ENCODE results near the gene AXIN1. TPM values are rescaled to one million over a fixed set of nuclear protein-coding genes. Genes with fewer than 3 reads are reported as not detected.
A peak's percentile ranks its signal among the peaks of the same experiment; 100 is the strongest.

Gene AXIN1
- total and polyA plus RNA-seq, 9 of the 15 experiments (the other 6 are each of a cell fraction or from before 2014, with no cell fraction given) = 0.42 to 58.0 (median 25.9) TPM

DNA sequence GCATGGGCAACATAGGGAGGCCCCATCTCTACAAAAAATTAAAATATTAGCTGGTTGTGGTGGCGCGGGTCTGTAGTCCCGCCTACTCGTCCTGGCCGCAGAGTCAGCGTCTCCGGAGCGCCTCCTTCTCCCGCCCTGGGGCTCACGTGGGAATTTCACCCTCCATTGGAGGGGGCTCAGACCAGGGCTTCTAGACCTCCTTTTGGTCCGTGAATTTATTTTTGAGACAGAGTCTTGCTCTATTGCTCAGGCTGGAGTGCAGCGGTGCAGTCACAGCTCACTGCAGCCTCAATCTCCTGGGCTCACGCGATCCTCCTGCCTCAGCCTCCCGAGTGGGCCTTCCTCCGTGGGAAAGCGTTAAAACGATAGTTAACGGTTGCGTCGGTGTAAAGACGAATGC, 44.1 kb upstream of the AXIN1 start (continued):
- peak; percentile 30 for TF ChIP-seq CHD1 (IDR thresholded peaks at IDR 0.05; ENCODE audit: low read length)
- TF ChIP-seq DNMT1 (IDR thresholded peaks at IDR 0.05) = no peak
- TF ChIP-seq, protein P1, sequence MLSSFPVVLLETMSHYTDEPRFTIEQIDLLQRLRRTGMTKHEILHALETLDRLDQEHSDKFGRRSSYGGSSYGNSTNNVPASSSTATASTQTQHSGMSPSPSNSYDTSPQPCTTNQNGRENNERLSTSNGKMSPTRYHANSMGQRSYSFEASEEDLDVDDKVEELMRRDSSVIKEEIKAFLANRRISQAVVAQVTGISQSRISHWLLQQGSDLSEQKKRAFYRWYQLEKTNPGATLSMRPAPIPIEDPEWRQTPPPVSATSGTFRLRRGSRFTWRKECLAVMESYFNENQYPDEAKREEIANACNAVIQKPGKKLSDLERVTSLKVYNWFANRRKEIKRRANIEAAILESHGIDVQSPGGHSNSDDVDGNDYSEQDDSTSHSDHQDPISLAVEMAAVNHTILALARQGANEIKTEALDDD (IDR thresholded peaks at IDR 0.05) = no peak
- no peak for TF ChIP-seq ZNF75A (CRISPR knock-in tag; IDR thresholded peaks at IDR 0.05)
- TF ChIP-seq, protein P2, sequence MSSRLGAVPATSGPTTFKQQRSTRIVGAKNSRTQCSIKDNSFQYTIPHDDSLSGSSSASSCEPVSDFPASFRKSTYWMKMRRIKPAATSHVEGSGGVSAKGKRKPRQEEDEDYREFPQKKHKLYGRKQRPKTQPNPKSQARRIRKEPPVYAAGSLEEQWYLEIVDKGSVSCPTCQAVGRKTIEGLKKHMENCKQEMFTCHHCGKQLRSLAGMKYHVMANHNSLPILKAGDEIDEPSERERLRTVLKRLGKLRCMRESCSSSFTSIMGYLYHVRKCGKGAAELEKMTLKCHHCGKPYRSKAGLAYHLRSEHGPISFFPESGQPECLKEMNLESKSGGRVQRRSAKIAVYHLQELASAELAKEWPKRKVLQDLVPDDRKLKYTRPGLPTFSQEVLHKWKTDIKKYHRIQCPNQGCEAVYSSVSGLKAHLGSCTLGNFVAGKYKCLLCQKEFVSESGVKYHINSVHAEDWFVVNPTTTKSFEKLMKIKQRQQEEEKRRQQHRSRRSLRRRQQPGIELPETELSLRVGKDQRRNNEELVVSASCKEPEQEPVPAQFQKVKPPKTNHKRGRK (tag; IDR thresholded peaks at IDR 0.05) = no peak
- no peak for TF ChIP-seq NCOR1 (IDR thresholded peaks at IDR 0.05)
- TF ChIP-seq KLF6 (CRISPR knock-in tag; IDR thresholded peaks at IDR 0.05; ENCODE audit: borderline replicate concordance) = no peak
- TF ChIP-seq HMG20A (CRISPR knock-in tag; conservative IDR thresholded peaks at IDR 0.05) = no peak
- TF ChIP-seq, protein P3, sequence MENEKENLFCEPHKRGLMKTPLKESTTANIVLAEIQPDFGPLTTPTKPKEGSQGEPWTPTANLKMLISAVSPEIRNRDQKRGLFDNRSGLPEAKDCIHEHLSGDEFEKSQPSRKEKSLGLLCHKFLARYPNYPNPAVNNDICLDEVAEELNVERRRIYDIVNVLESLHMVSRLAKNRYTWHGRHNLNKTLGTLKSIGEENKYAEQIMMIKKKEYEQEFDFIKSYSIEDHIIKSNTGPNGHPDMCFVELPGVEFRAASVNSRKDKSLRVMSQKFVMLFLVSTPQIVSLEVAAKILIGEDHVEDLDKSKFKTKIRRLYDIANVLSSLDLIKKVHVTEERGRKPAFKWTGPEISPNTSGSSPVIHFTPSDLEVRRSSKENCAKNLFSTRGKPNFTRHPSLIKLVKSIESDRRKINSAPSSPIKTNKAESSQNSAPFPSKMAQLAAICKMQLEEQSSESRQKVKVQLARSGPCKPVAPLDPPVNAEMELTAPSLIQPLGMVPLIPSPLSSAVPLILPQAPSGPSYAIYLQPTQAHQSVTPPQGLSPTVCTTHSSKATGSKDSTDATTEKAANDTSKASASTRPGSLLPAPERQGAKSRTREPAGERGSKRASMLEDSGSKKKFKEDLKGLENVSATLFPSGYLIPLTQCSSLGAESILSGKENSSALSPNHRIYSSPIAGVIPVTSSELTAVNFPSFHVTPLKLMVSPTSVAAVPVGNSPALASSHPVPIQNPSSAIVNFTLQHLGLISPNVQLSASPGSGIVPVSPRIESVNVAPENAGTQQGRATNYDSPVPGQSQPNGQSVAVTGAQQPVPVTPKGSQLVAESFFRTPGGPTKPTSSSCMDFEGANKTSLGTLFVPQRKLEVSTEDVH (IDR thresholded peaks at IDR 0.05; ENCODE audit: low read depth, partially characterized antibody) = peak; percentile 67
- TF ChIP-seq ERF (CRISPR knock-in tag; IDR thresholded peaks at IDR 0.05) = no peak
- TF ChIP-seq, protein P4, sequence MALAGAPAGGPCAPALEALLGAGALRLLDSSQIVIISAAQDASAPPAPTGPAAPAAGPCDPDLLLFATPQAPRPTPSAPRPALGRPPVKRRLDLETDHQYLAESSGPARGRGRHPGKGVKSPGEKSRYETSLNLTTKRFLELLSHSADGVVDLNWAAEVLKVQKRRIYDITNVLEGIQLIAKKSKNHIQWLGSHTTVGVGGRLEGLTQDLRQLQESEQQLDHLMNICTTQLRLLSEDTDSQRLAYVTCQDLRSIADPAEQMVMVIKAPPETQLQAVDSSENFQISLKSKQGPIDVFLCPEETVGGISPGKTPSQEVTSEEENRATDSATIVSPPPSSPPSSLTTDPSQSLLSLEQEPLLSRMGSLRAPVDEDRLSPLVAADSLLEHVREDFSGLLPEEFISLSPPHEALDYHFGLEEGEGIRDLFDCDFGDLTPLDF (CRISPR knock-in tag; IDR thresholded peaks at IDR 0.05) = no peak; the same call in 1 of the 2 replicates
- no peak for TF ChIP-seq FOXA3 (CRISPR knock-in tag; conservative IDR thresholded peaks at IDR 0.05 in 1 of 2, IDR thresholded peaks at IDR 0.05 in 1 of 2)
- no peak for TF ChIP-seq LARP7 (IDR thresholded peaks at IDR 0.05)
- no peak for TF ChIP-seq HMG20B (CRISPR knock-in tag; IDR thresholded peaks at IDR 0.05)
- TF ChIP-seq ZNF507 (tag; conservative IDR thresholded peaks at IDR 0.05) = no peak
- TF ChIP-seq SNRNP70 (optimal IDR thresholded peaks at IDR 0.05; ENCODE audit: low read depth, low read length) = no peak
- TF ChIP-seq CBFA2T2 (conservative IDR thresholded peaks at IDR 0.05) = no peak
- no peak for TF ChIP-seq ZNF184 (CRISPR knock-in tag; IDR thresholded peaks at IDR 0.05)
- TF ChIP-seq, protein P5, sequence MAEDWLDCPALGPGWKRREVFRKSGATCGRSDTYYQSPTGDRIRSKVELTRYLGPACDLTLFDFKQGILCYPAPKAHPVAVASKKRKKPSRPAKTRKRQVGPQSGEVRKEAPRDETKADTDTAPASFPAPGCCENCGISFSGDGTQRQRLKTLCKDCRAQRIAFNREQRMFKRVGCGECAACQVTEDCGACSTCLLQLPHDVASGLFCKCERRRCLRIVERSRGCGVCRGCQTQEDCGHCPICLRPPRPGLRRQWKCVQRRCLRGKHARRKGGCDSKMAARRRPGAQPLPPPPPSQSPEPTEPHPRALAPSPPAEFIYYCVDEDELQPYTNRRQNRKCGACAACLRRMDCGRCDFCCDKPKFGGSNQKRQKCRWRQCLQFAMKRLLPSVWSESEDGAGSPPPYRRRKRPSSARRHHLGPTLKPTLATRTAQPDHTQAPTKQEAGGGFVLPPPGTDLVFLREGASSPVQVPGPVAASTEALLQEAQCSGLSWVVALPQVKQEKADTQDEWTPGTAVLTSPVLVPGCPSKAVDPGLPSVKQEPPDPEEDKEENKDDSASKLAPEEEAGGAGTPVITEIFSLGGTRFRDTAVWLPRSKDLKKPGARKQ (CRISPR knock-in tag; IDR thresholded peaks at IDR 0.05) = no peak
- TF ChIP-seq MTF1 (CRISPR knock-in tag; IDR thresholded peaks at IDR 0.05; ENCODE audit: borderline replicate concordance) = no peak
- no peak for TF ChIP-seq KAT2B (IDR thresholded peaks at IDR 0.05; ENCODE audit: low read depth, low read length)
- no peak for TF ChIP-seq SP2 (IDR thresholded peaks at IDR 0.05; ENCODE audit: extremely low read depth, low read depth, low read length, poor library complexity, severe bottlenecking)

Measured in K562 (cell line).